Measurements from ENCODE around the gene MTA1. TPM values are rescaled to one million over a fixed set of nuclear protein-coding genes. Genes with fewer than 3 reads are reported as not detected.
A peak's percentile ranks its signal among the peaks of the same experiment; 100 is the strongest.

The MTA1 gene
- total RNA-seq, 2 experiments from 2014 or later = 136 to 152 TPM

DNA sequence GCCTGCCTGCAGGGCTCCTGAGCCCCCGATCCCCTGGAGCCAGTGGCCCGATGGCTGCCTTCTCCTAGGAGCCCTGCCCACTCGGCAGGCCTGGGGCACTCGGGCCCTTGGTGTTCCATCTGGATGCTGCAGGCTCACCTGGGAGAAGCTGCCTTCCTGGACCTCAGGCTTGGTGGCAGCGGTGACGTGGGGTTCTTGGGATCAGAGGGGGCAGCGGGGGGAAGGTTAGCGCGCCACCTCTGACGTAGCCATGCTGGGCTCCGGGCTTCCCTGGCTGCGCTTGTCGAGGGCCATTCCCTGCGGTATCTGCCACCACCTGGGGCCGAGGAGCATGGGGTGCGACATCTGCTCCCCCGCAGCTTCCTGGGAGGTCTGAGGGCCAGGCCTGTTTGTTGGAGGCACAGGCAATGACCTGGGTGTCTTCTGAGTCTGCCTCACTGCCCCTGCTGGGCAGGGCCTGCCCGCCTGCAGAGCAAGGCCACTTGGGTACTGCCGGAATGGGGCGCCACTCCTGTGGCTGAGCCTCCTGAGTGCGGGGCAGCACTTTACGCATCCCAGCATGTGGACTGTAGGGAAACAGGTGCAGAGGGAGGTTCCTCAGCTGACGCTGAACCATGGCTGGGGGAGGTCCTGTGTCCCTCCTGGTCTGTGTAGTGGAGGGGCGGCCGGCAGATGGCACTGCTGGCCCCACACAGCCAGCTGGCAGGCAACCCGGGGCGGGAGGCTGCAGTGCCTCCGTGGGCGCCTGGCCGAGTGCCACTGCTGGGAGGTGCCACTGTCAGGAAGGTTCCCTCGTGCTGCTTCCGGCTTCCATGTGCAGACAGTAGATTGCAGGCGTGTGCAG lies 20.3 kb downstream of the MTA1 start:
- Mint-ChIP-seq H3K27ac (no peak overlapping the region), H3K9me3 (ENCODE audit: low read depth) (no peaks in the 10 kb centered on the region), H3K4me1 (peaks cover 8% of the 10 kb centered on the region), H3K27me3 (no peaks in the 10 kb centered on the region), H3K4me3 (no peak overlapping the region), H3K36me3 (ENCODE audit: low read depth) (peaks cover 9% of the 10 kb centered on the region)
- no peak for ATAC-seq
- ChIA-PET CTCF (no interaction called here), POLR2A (no interaction called here)
- intact Hi-C loops (cut with DNase I, micrococcal nuclease) = no loop called here
- DNase-seq = no peak

DNA sequence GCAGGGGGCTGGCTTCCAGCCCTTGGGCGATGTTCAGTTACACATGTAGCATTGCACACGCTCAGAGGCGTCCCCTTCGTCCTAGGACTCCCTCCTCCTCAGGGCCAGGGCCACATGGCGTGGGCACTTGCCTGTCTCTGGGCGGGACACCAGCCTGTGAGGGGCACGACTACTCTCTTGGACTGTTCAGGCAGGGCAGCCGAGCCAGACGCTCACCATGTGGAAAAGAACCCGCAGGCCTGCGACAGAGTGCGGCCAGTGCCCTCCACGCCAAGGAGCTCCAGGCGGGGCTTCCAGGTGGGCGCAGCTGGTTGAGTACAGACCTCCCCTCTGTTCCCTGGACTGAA lies 20.9 kb downstream of the MTA1 start:
- Mint-ChIP-seq H3K27ac (no peak overlapping the region), H3K27me3 (no peaks in the 10 kb centered on the region), H3K9me3 (ENCODE audit: low read depth) (no peaks in the 10 kb centered on the region), H3K36me3 (ENCODE audit: low read depth) (peaks cover 8% of the 10 kb centered on the region), H3K4me3 (no peak overlapping the region), H3K4me1 (peaks cover 5% of the 10 kb centered on the region)
- CTCF ChIA-PET = no interaction called here
- intact Hi-C loops (cut with DNase I, micrococcal nuclease) = no loop called here
- POLR2A ChIA-PET = no interaction called here
- ATAC-seq (no peak), DNase-seq (no peak)

DNA sequence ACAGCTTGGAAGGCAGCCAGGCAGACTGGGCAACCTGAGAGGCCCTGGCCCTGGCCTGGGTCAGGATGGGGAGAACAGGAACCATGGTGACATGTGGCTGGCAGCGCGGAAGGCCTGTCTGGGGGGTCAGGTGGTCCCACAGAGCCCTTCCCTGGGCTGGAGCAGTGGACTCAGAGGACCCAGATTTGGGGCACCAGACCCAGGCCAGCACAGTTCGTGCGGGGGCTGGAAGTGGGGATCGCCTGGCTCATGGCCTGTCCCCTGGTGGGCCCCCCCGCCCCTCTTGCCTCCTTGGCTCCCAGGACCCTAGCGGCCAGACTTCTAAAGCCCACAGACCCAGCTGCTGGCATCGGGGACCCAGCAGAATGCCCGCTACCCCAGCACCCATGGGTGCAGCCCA lies 21.4 kb downstream of the MTA1 start:
- intact Hi-C loops (cut with DNase I, micrococcal nuclease) = no loop called here
- no peak for DNase-seq
- Mint-ChIP-seq H3K36me3 (ENCODE audit: low read depth) (peaks cover 8% of the 10 kb centered on the region), H3K4me1 (peaks cover 2% of the 10 kb centered on the region), H3K27ac (no peak overlapping the region), H3K4me3 (no peak overlapping the region), H3K9me3 (ENCODE audit: low read depth) (no peaks in the 10 kb centered on the region), H3K27me3 (no peaks in the 10 kb centered on the region)
- no peak for ATAC-seq
- ChIA-PET CTCF (no interaction called here), POLR2A (no interaction called here)

DNA sequence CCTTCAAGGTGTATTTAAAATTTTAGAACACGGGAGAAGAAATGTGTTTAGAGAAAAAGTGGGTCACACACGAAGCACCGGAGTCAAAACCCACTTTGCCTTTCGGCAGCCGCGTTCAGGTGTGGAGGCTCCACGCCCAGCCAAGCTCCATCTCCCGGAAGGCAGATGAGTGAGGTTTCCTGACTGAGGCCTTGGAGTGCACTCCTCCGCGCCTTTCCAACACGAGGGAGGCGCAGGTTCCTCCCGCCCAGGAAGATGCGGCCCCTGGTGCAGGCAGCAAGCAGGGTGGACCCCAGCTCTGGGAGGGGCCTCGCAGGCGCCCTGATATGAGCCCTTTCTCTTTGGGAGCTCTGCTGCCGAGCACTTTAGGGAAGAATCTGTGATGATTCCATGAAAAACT lies 22.5 kb downstream of the MTA1 start:
- no peaks in the 10 kb centered on the region for H3K9me3 Mint-ChIP-seq (ENCODE audit: low read depth)
- ATAC-seq (no peak), DNase-seq (no peak)
- ChIA-PET CTCF (no interaction called here), POLR2A (no interaction called here)
- no peak overlapping the region for H3K4me3 Mint-ChIP-seq
- H3K27me3 Mint-ChIP-seq = no peaks in the 10 kb centered on the region
- H3K27ac Mint-ChIP-seq = no peak overlapping the region
- intact Hi-C loops (cut with DNase I, micrococcal nuclease) = no loop called here
- no peaks in the 10 kb centered on the region for H3K4me1 Mint-ChIP-seq
- peaks cover 7% of the 10 kb centered on the region for H3K36me3 Mint-ChIP-seq (ENCODE audit: low read depth)

DNA sequence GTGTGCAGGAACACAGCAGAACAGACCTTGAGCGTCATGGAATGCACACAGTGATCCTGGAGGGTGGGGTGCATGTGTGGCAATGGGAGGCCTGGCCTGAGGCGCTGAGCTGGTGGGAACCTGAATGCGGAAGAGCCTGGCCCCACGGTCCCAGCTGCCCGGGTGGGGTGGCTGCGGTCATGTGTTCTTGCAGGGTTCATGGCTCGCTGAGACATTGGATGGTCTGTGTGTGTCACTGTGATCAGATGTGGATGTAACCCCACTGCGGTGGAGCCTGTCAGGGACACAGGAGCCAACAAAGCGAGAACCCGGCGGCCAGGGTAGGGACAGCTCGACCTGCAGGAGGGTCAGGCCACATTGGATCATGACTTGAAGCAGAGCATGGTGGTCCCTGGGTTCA lies 23.2 kb downstream of the MTA1 start:
- no peaks in the 10 kb centered on the region for H3K27me3 Mint-ChIP-seq
- H3K4me3 Mint-ChIP-seq = no peak overlapping the region

DNA sequence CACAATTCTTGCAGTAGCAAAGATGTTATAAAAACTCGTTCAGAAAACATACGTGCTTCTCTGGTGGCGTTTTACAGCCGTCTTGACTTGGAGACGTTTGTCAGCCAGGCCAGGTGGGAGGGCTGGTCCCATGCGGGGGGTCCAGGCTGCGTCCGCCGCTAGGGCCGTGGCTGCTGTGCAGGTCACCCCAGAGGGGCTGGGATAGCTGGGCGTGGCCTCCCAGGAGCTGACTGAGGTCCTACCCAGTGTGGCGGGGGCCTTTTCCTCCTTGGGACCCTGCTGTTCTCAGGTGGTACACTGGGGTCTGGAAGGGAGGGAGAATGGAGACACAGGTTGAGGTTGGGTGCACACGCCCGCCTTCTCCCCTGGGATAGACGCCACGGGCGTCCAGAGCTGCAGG lies 25.2 kb downstream of the MTA1 start:
- Mint-ChIP-seq H3K27me3 (no peaks in the 10 kb centered on the region), H3K36me3 (ENCODE audit: low read depth) (peaks cover 7% of the 10 kb centered on the region), H3K4me3 (no peak overlapping the region), H3K27ac (no peak overlapping the region), H3K9me3 (ENCODE audit: low read depth) (no peaks in the 10 kb centered on the region), H3K4me1 (no peaks in the 10 kb centered on the region)
- no peak for ATAC-seq
- intact Hi-C loops (cut with DNase I, micrococcal nuclease) = no loop called here
- CTCF ChIA-PET = interaction anchor here (0.7 kb wide), 1 partner anchor 107 kb away, joined by 3 read pairs; no protein-coding TSS in a partner anchor
- POLR2A ChIA-PET = no interaction called here
- DNase-seq = no peak

More for the DNA sequence above, 23.2 kb downstream of the MTA1 start:
- Mint-ChIP-seq H3K9me3 (ENCODE audit: low read depth) (no peaks in the 10 kb centered on the region), H3K36me3 (ENCODE audit: low read depth) (peaks cover 7% of the 10 kb centered on the region), H3K4me1 (no peaks in the 10 kb centered on the region), H3K27ac (no peak overlapping the region)
- ATAC-seq = no peak
- no peak for DNase-seq
- CTCF ChIA-PET = no interaction called here
- POLR2A ChIA-PET = no interaction called here
- intact Hi-C loops (cut with DNase I, micrococcal nuclease) = no loop called here

DNA sequence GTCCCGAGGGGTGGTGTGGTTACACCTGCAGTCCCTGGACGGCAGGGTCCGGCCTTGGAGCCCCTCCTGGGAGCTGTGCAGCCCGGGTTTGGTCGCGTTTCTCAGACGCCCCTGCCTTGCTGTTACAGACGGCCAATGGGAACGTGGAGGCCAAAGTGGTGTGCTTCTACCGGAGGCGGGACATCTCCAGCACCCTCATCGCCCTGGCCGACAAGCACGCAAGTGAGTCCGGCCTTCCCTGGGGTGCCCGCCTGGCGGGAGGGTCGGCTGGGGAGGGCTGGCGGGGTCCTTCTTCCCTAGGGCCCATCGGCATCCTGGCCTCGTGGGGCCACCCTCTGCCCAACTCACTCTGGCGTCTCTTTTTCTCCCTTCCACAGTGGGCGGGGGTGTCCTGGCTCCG lies 25.7 kb downstream of the MTA1 start:
- no peak for DNase-seq
- H3K27me3 Mint-ChIP-seq = no peaks in the 10 kb centered on the region
- no peak for ATAC-seq
- CTCF ChIA-PET = no interaction called here
- peaks cover 7% of the 10 kb centered on the region for H3K36me3 Mint-ChIP-seq (ENCODE audit: low read depth)
- no peaks in the 10 kb centered on the region for H3K4me1 Mint-ChIP-seq
- intact Hi-C loops (cut with DNase I, micrococcal nuclease) = no loop called here
- no peak overlapping the region for H3K4me3 Mint-ChIP-seq
- H3K9me3 Mint-ChIP-seq (ENCODE audit: low read depth) = no peaks in the 10 kb centered on the region
- no peak overlapping the region for H3K27ac Mint-ChIP-seq
- POLR2A ChIA-PET = no interaction called here

DNA sequence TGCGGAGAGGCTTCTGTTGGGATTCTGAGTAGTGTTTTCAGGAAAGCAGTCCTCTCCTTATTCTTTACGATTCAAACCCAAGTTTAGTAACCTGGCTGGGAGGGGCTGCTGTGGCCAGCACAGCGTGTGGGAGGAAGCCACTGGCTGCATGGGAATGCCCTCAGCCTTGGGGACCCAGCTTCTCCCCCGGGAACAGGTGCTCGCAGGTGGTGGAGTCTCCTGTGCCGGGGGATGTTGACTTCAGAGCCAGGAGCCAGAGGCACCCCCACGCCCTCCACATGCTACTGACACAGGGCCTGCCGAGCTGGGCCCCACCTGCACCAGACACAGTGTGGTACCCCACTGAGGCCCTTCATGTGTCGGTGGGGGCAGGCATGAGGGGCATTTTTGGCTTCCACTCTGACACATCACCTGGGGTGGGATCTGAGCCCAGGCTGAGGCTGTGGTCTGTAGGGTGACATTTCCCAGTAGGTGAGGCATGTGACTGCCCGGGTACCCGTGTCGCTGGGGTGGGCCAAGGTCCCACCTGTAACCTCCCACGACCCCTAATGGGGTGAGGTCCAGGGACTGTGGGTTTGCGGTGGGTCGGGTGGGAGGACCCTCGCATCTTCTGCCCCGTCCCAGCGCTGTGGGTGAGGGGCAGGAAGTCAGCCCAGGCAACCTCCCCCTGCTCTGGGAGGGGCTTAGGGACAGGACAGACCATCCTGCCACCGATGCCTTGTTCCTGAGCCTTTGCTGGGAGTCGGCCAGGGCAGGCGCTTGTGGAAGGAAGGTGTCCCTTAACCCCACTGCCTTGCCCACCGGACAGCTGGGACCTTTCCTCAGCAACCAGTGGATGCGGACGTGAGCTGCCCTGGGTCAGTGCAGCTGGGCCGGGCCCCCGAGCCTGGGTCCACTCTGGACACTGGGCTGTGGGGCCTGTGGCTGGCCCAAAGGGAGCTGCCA lies 26.5 kb downstream of the MTA1 start:
- no peaks in the 10 kb centered on the region for H3K9me3 Mint-ChIP-seq (ENCODE audit: low read depth)
- intact Hi-C loops (cut with DNase I, micrococcal nuclease) = no loop called here
- ATAC-seq (no peak), DNase-seq (no peak)
- H3K4me3 Mint-ChIP-seq = no peak overlapping the region
- H3K27ac Mint-ChIP-seq = no peak overlapping the region
- H3K36me3 Mint-ChIP-seq (ENCODE audit: low read depth) = peaks cover 9% of the 10 kb centered on the region
- CTCF ChIA-PET = interaction anchor here (0.6 kb wide), 1 partner anchor 76 kb away, joined by 3 read pairs; no protein-coding TSS in a partner anchor
- no peaks in the 10 kb centered on the region for H3K4me1 Mint-ChIP-seq
- POLR2A ChIA-PET = no interaction called here
- H3K27me3 Mint-ChIP-seq = no peaks in the 10 kb centered on the region

DNA sequence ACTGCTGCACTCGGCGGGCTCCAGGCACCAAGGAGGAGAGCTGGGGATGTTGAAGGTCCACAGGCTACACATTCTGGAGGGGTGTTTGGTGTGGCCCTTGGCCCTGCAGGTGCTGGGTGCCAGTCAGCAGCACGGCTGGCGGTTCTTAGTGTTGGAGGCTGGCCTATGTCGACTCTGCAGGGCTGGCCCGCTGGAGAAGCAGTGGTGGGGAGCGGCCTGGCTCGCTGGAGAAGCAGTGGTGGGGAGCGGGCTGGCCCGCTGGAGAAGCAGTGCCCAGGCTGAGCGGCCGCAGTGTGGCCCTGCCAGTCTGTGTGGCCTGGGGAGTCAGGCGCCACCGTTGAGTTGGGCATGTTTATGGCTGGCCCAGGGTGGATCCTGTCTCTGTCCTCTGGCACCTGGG lies 27.3 kb downstream of the MTA1 start:
- Mint-ChIP-seq H3K4me1 (no peaks in the 10 kb centered on the region), H3K27me3 (no peaks in the 10 kb centered on the region), H3K36me3 (ENCODE audit: low read depth) (peaks cover 11% of the 10 kb centered on the region), H3K9me3 (ENCODE audit: low read depth) (no peaks in the 10 kb centered on the region), H3K4me3 (no peak overlapping the region), H3K27ac (no peak overlapping the region)
- CTCF ChIA-PET = no interaction called here
- DNase-seq = no peak
- ATAC-seq = no peak
- intact Hi-C loops (cut with DNase I, micrococcal nuclease) = no loop called here
- POLR2A ChIA-PET = no interaction called here

DNA sequence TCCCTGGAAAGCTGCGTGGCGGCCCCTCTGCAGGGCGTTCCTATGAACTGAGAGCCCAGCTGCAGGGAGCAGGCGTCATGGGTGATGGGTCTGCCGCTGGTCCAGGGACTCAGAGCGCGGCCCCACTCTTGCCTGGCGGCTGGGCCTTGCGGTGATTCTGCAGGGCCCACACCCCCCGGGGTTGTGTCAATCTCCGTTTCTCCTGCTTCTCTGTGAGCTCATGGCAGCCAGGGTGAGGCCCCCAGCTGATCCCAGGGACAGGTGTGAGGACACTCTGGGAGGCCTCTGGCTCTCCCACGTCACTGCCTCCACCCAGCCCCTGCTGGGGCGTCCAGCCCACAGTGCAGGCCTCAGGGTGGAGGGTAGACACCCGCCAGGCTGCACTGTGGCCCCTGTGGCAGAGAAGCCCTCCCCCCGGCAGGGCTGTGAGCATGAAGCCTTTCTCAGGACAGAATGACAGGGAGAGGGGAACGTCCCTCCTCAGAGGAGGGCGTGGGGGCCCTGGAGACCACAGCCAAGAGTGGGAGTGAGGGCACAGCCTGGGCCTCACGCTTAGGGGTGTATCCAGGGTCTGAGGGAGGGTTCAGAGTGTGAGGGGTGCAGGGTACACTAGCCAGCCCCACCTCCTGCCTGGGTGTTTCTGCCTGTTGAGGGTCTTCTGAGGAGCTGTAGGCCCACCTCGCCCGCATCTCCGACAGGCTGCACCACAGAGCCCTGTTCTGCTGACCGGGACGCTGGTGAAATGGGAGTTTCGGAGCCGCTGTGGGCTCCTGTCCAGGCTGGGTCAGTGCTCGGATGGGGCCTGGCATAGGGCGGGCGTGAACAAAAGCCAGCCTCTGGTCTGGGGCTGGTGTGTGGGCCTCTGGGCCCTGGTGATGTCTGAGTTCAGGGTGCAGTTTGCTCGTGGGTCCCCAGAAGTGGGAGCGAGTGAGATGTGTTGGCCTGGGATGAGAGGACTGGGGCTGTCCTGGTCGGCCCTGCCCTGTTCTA lies 28.3 kb downstream of the MTA1 start:
- no peak overlapping the region for H3K4me3 Mint-ChIP-seq
- DNase-seq = no peak
- H3K9me3 Mint-ChIP-seq (ENCODE audit: low read depth) = no peaks in the 10 kb centered on the region
- ChIA-PET CTCF (interaction anchor here (0.6 to 1.2 kb wide), 5 partner anchors 39 to 77 kb away, joined by 3 to 8 read pairs (median 3); no protein-coding TSS in a partner anchor), POLR2A (no interaction called here)
- intact Hi-C loops (cut with DNase I, micrococcal nuclease) = loop anchor here (1.0 to 2.0 kb wide), 4 partner anchors 42 to 80 kb away; no protein-coding TSS in a partner anchor
- no peaks in the 10 kb centered on the region for H3K27me3 Mint-ChIP-seq
- H3K4me1 Mint-ChIP-seq = no peaks in the 10 kb centered on the region
- H3K27ac Mint-ChIP-seq = no peak overlapping the region
- ATAC-seq = no peak
- H3K36me3 Mint-ChIP-seq (ENCODE audit: low read depth) = peaks cover 15% of the 10 kb centered on the region

DNA sequence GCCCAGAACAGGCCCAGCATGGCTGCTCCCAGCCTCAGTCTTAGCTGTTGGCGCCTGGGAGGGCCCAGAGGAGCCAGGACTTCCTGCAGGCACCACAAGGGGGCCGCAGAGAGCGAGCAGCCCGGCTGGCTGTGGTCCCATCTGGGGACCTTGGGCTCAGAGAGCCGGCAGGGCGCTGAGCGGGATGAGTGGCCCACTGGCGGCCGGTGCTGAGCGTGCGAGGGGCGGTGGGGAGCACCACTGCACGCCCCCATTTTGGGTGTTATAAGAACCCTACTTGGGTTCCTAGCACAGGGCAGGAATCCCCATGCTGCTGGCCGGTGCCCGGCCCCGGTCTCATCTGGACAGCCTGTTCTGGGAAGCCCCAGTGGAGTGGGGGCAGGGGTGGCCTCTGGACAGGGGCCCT lies 29.1 kb downstream of the MTA1 start:
- H3K27me3 Mint-ChIP-seq = no peaks in the 10 kb centered on the region
- ChIA-PET POLR2A (no interaction called here), CTCF (interaction anchor here (0.6 to 1.2 kb wide), 5 partner anchors 38 to 78 kb away, joined by 3 to 8 read pairs (median 3); no protein-coding TSS in a partner anchor)
- H3K9me3 Mint-ChIP-seq (ENCODE audit: low read depth) = no peaks in the 10 kb centered on the region
- intact Hi-C loops (cut with DNase I, micrococcal nuclease) = loop anchor here (1.0 to 2.0 kb wide), 4 partner anchors 42 to 80 kb away; no protein-coding TSS in a partner anchor
- ATAC-seq (peak; percentile 96), DNase-seq (peak; percentile 77)
- no peaks in the 10 kb centered on the region for H3K4me1 Mint-ChIP-seq
- peaks cover 15% of the 10 kb centered on the region for H3K36me3 Mint-ChIP-seq (ENCODE audit: low read depth)
- no peak overlapping the region for H3K27ac Mint-ChIP-seq
- H3K4me3 Mint-ChIP-seq = no peak overlapping the region

Data from activated CD4-positive, alpha-beta T cell treated with anti-CD3 and anti-CD28 coated beads for 36 hours (primary cell).